ENCODE results near the gene CD300C.
"Not testable (repeated sequence)": the region's sequence is repeated elsewhere in the genome, so short reads cannot be mapped to it uniquely, and the experiment has no call there.

The CD300C gene

DNA sequence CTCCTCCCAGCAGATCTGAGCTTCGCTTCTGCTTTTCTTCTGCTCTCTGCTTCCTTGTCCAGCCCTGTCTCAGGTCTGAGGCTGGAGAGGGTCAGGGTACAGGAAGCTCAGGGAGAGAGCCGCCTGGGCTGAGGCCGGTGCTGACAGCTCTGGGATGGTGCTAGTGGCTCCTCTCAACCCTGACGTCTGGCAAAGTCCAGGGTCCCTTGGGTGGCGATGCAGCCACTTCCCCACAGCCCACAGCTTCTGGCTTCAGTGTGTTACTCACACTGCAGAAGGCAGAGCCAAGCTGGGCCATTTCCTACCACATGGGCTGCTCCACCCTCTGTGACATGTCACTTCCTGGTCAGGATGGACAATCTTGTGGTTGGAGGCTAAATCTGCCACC lies at the start of gene CD300C:
Gene CD300C (minus strand): TSS at position 273 of the 388 bp plus-strand sequence. CDS start 333 bp downstream, outside the sequence.
- no peak for FAIRE-seq

DNA sequence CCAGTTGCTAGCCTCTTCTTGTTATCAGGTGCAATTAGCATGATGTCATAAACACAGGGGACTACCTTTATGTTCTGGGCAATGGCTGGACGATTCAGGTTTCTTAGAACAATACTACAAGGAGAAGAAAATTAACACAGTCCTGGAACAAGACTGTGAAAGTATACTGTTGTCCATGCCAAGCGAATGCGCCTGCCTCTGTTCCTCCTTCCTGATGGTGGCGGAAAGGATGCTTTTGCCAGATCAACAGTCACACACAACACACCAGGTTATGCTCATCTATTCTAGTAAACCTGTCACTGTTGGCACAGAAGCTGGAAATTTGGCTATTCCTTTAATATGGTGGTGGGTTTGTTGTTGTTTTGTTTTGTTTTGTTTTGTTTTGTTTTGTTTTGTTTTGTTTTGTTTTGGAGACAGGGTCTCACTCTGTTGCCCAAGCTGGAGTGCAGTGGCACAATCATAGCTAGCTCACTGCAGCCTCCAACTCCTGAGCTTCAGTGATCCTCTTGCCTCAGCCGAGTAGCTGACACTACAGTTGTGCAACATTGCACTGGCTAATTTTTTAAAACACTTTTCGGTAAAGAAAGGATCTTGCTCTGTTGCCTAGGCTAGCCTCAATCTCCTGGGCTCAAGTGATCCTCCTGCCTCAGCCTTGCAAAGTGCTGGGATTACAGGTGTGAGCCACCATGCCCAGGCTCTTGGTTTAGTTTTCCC lies 49.3 kb upstream of the CD300C start:
- FAIRE-seq: no peak

DNA sequence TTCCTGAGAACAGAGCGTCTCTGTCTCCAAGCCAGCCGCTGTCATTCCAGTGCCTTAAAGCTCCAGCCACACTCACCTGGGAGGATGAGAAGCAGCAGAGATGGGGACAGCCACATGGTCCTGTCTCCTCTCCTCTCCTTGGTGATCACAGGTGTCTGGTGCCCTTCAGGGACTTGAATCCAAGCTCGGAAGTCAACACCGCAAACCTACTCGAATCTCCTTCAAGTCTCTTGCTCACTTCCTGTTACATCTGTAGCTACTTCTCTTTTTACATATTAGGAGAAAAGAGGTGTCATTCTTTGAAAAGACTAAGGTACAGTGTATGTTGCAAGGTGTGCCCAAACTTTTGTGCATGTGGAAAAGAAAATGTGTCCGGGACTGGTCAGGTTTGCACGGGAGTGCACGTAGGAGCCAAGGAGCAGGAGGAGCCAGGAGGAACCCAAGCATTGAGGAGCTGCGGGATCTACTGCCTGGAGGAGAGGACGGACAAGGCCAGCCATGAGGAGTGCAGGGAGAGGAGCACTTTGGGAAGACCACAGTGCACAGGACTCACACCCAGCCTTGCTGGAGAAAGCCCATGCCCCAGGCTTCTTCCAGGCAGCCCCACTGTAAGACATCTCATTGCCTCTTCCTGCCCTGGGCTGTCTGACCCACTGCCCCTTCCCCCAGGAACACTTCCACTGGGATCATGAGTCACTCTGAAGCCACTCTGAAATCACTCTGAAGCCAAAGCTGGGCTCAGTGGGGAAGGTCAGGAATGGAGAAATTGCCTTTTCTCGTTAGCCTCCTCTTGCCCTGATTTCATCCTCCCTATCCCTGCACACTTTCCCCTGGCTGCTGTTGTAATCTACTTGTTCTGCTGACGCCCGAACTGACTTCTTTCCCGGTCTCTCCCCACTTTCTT lies 46.4 kb upstream of the CD300C start, which contains the start of gene CD300LD:
Gene CD300LD (minus strand): TSS at position 197 of the 904 bp plus-strand sequence. CDS start 81 bp downstream, at position 116.
- no peak for FAIRE-seq

DNA sequence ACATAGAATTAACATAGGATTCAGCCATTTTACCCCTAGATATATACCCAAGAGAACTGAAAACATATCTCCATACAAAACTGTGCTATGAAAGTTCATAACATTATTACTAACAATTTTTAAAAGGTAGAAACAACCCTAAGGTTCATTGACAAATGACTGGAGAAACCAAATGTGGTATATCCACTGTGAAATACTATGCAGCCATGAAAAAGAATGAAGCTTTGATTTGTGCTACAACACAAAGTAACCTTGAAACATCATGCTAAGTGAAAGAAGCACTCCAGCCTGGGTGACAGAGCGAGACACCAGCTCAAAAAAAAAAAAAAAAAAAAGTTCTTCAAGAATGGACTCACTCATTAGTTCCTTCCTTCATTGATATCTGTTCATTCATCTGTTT lies 45.6 kb upstream of the CD300C start:
- FAIRE-seq: no peak

DNA sequence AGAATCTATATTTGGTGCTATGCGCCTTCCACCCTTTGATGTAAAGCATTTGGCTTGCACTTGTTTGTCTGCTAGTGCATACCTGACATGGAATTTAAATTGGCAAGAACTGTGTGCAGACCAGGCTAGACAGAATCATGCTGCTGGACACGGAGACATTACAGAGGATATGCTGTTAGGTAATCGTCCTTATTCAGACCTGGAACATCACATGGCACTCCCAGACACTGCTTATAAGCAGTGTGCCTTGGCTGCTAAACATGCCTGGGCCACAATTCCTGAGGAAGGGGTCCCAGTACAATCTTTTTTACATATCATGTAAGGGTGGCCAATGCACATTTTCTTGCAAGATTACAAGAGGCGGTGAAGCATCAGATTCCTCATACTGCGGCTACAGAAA lies 39.8 kb upstream of the CD300C start:
- FAIRE-seq: no peak

DNA sequence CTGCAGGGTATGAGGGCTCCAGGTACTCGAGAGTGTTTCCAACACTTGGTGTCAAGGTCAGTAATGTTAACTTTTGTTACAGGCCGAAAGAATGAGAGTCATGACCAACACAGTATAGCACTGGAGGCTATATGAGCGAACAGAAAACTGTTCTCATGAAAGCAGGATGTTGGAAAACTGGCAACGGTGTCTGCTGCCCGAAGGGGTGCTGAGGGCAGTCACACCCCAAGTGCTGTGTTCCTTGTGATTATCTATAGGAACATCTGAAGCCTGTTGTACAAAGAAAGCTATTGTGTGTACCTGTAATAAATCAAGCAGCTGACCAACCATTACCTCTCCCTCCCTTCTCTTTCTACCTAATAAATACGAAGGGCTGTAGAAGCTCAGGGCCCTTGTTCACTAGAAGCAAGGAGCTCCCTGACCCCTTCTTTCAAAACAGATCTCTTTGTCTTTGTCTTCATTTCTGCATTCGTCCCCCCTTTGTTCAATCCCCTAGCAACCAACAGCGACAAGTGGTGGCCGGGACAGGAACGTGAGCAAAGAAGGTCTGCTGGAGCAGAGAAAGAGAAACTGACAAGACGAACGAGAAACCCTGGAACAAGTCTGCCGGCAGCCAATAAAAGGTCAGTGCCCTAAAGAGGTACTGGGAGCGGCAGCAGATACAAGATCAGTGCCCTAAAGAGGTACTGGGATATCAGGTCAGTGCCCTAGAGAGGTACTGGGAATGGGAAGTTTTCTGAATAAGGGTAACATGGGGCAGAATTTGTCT lies 38.6 kb upstream of the CD300C start:
- no peak for FAIRE-seq

DNA sequence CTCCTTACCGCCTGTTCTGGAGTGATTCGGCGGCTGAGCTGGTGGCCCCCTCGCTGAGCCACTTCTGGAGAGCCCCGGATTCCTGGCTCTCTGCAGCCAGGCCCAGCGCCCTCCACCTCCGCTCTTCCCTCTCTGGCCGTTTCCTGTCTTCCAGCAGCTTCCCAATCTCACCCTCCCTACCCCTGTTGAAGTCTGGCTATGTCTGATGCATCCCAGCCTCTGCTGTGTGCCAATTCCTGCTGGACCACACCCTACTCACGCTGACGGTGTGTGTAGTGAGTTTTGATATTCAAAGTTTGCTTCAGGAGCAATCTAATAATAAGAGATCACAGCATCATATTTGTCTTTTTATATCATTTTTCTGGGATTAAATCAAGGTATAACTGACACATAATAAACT lies 36.7 kb upstream of the CD300C start:
- FAIRE-seq: no peak

DNA sequence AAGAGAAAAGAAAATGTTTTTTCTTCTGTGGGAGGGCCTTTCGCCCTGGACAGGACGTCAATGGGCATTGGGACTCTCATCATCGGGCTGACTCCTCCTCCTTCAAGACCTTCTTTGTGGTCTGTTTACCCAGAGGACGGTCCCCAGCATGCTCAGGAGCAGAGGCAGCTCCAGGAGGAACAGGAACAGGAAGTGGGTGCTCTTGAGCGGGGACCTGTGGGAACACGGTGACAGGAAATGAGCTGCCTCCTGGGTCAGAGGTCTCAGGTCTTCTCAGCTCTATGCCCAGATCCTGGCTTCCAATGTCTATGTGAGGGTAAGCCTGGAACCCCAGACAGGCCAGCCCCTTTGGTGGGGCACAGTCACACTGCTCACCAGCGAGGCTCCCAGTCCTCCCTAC lies 34.0 kb upstream of the CD300C start:
- no peak for FAIRE-seq

DNA sequence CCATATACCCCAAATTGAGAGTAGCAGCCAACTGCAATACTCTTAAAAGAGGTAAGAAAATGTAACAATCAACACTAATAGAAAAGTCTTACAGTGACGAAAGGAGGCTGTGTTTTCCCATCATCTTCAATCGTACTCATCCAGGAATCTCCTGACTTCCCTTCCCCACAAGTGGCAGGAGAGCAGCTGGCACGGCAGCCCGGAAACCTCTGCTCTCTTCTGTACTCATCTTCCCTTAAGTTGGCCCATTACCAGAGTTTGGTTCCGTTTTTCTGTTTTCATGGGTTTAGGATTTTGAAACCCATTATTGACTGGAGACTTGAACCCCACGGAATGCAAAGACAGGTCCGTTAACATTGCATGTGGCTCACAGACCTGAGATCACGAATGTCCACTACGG lies 33.1 kb upstream of the CD300C start:
- no peak for FAIRE-seq

DNA sequence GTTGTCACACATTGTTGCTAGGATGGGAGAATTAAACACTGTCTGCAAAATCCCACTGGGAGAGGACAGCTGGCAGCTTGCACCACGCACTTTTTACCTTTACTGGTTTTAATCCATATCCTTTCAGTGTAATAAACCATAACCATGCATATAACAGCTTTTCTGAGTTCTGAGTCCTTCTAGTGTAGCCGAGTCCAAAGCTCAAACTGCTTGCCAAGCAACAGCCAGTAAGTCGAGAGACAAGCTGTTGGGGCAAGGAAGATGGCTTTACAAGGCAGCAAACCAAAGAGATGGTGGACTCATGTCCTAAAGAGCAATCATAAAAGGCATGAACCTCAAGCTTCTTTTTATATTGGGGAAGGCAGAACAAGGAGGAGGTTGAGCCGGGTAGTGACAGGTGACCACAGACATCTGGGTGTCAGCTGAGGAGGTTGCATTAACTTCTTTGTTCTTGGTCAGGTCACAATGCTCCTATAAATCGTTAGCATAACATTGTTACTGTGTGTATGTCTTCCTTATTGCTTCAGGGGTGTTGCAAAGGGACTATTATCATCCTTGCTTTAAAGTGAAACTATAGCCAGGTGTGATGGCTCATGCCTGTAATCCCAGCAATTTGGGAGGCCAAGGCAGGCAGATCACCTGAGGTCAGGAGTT lies 28.7 kb upstream of the CD300C start:
- no peak for FAIRE-seq

DNA sequence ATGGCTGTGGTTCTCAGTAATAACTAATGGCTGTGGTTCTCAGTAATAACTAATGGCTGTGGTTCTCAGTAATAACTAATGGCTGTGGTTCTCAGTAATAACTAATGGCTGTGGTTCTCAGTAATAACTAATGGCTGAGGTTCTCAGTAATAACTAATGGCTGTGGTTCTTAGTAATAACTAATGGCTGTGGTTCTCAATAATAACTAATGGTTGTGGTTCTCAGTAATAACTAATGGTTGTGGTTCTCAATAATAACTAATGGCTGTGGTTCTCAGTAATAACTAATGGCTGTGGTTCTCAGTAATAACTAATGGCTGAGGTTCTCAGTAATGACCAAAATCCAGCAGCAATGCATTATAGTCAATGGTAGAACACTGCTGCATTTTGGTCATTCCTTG lies 27.7 kb upstream of the CD300C start:
- FAIRE-seq: not testable (repeated sequence)

DNA sequence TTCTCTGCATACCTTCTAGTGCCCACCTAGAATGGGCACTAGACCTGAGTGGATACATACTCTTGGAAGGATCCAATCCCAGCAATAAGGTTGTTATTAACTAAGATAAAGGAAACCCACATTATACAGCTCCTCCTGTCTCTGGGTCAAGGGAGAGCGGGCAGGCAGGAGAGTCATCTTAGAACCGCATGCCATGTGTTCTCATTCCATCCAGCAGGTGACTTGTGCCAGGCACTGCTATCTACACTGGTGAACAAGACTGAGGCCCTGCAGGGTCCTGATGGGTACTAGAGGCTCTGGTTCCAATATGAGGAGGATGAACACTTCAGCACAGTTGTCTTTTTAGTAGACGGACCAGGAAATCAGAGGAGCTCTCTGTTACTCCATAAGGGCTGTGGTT lies 27.3 kb upstream of the CD300C start:
- FAIRE-seq: no peak

DNA sequence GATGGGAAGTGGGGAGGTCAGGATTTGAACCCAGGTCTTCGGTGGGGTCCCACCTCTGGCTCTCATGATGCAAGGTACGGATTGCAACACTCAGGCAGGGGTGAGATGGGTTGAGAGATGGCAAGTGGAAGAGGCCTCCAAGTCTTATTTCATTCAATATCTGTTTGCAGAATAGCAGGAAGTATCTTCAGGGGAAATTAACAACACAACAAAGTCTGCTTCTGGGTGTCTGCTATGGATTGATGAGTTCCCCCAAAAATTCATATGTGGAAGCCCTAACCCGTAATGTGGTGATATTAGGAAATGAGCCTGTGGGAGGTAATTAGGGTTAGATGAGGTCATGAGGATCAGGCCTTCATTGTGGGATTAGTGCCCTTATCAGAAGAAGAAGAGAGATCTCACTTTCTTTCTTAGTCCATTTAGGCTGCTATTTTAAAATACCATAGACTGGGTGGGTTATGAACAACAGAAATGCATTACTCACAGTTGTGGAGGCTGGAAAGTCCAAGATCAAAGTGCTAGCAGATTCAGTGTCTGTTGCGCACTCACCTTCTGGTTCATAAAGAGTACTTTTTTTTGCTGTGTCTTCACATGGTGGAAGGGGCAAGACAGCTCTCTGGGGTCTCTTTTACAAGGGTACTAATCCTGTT lies 25.8 kb upstream of the CD300C start:
- FAIRE-seq: no peak

DNA sequence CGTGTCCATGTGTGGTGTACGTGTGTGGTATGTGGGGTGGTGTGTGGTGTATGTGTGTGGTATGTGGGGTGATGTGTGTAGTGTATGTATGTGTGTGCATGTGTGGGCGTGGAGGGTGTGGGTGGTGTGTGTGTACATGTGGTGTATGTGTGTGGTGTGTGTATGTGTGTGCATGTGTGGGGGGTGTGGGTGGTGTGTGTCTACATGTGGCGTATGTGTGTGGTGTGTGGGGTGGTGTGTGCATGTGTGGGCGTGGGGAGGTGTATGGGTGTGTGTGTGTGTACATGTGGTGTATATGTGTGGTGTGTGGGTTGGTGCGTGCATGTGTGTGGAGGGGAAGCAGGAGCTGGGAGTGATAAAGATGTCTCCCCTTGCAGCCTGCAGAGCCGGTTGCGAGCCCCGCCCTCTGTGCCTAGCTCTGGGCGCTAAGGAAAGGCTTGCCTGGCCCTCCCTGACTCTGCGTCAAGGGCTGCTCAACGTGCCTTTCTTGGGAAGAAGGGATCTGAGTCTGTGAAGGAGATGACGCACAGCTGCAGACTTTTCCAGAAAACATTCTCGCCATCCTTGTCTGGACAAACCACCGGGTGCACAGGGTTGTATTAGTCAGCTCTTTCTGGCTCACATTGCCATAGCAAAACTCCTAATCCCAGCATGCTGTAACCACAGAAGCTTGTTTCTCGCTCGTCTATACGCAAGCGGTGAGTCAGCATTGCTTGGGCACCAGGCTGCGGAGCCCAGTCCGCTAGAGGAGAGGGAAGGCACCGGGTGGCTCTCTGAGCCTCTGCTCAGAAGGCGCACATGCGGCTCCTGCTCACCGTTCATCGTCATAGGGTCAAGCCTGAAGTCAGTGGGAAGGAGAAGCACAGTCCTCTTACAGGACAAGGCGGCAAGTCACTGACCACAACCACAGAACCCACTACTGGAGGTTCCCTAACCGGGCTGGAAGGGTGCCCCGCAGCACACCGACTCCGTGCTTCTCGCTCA lies 23.4 kb upstream of the CD300C start:
- FAIRE-seq: no peak

DNA sequence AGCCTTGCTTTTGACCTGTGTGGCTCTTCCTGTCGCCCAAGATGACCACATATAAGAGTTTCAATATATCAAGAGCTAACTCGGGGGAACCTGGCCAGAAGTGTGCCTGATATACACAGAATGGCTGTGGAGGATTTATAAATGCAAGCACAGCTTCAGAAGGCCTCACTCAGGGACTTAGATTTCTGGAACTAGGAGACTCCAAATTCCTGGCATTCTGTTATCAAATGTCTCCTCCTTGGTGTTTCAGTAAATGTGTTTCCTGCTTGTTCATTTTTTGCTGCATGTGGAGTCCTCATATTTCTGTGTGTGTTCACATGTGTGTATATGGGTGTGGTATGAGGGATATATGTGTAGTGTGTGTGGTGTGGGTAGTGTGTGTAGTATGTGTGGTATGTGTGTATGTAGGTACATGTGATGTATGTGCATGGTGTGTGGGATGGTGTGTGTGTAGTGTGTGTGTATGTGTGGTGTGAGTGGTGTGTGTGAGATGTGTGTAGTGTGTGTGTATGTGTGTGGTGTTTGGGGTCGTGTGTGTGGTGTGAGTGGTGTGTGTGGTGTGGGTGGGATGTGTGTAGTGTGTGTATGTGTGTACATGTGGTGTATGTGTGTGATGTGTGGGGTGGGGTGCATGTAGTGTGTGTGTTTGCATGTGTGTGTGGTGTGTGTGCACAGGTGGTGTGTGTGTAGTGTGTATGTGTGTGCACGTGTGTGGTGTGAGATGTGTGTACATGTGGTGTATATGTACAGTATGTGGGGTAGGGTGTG lies 22.4 kb upstream of the CD300C start:
- no peak for FAIRE-seq

DNA sequence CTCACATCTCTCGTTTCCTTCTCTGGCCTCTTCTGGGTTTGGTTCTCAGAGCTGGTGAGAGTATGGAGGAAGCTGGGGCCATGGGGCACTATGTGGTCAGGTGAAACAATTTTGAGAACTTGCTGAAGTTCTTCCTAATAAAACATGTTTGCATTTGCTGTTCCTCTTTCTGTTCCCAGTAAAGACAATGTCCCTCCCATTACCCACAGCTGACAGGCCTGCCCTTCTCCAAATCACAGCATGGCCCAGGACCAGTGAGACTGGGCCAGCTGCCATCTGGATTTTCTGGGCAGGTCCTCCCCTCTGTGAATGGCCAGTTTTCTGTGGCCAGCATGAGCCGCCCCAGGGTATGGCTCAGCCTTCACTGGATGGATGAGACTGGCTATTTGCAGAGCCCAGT lies 21.5 kb upstream of the CD300C start, which contains the start of gene CD300H:
Gene CD300H (minus strand): TSS at position 113 of the 400 bp plus-strand sequence.
- no peak for FAIRE-seq

DNA sequence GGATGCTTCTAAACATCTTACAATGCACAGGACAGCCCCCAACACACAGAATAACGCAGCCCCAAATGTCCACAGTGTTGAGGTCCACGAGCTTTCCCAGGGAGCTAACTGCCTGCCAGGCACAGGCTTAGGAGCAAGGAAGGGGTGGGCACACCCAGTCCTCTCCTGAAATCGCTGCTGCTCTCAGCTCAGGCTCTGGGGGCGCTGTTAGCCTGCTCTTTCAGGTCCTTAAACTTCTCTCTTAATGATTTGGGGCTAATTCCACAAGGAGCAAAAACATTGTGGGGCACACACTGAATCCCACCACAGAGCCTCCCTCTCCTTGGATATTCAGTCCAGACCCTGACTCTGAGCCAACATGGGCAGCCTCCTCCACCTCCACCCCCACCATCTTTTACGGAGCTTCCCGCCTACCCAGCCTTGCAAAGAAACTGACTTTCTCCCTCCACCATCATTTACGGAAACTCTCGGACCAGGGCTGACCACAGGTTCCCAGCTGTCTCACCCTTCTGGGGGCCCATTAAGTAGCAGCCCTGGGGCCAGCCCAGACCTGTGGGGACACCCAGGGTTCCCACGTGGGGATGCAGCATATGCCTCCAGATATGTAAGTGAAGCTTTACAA lies 20.3 kb upstream of the CD300C start:
- no peak for FAIRE-seq

DNA sequence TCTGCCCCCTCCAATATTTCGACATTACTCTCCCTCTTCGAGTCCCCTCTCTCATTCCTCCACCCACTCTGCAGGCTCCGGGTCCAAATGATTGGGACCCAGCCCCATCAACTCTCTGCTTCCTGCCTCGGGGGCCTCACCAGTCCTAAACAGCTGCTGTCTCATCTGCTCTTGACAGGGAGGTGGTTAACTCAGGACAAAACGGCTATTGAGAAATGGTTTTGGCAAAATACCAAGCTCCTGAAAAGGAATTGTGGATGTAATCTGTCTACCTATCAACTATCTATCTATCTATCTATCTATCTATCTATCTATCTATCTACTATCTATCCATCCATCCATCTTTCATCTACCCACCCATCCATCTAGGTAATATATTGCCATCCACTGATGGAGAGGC lies 19.2 kb upstream of the CD300C start:
- FAIRE-seq: no peak

DNA sequence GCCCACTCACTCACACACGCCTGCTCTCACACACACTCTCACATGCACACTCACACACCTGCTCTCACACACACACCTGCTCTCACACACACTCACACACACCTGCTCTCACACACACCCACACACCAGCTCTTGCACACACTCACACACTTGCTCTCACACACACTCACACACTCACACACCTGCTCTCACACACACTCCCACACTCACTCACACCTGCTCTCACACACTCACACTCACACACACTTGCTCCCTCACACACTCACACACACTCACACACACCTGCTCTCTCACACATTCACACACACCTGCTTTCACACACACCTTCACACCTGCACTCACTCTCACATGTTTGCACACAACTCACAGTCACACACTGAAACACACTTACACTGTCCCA lies 17.4 kb upstream of the CD300C start:
- no peak for FAIRE-seq

All from endometrium (tissue), 2 donors.